Thoracic aorta (tissue), 2 donors: ENCODE measurements around the gene GUCA2A. TPM values are rescaled to one million over a fixed set of nuclear protein-coding genes. Genes with fewer than 3 reads are reported as not detected.

Experiments used
- ATAC-seq: fragments of 150-250 bp; one replicate; pipeline ENCODE4 v1.8.0; 2017; ENCODE audit warnings: low read depth; ENCODE audit not compliant: insufficient number of reproducible peaks, low FRiP score
- DNase-seq: peaks from one replicate; pipeline ENCODE4 v3.0.0-alpha.2; 2020; ENCODE audit warnings: low spot score
- H3K27ac ChIP-seq, 2 donors: fragments of 200-600 bp; sonication (generic); 1 replicate in 1 of 2; 2 replicates in 1 of 2; pipeline ENCODE4 v1.5.1; 2016; ENCODE audit warnings: mild to moderate bottlenecking in 2 of 2, moderate library complexity in 2 of 2
- H3K27me3 ChIP-seq: fragments of 200-600 bp; sonication (generic); replicated peaks from 2 replicates; pipeline ENCODE4 v1.6.0; 2016; ENCODE audit warnings: mild to moderate bottlenecking; ENCODE audit not compliant: insufficient read depth
- H3K36me3 ChIP-seq: fragments of 200-600 bp; sonication (generic); one replicate; pipeline ENCODE4 v1.5.1; 2016
- H3K4me1 ChIP-seq, 2 donors: fragments of 200-600 bp; sonication (generic); 1 replicate in 1 of 2; 2 replicates in 1 of 2; pipeline versions ENCODE4 v1.5.1 to v1.6.0; 2016; ENCODE audit warnings: low read depth in 2 of 2, mild to moderate bottlenecking in 1 of 2; ENCODE audit not compliant: control insufficient read depth in 1 of 2
- H3K4me3 ChIP-seq: fragments of 200-600 bp; sonication (generic); 2 replicates; pipeline ENCODE4 v1.5.1; 2016; ENCODE audit warnings: mild to moderate bottlenecking
- H3K9me3 ChIP-seq: fragments of 200-600 bp; sonication (generic); 2 replicates; pipeline ENCODE4 v1.5.1; 2016
- CTCF ChIP-seq: fragments of 200-600 bp; sonication (generic); IDR thresholded peaks from one replicate; pipeline ENCODE4 v1.5.1; 2019; ENCODE audit warnings: antibody characterized with exemption
- total RNA-seq, 2 donors: library from RNA; depleted of rRNA; stranded (reverse); fragments of >200 nt; gene quantifications; one replicate each; pipeline versions ENCODE4 v1.1.0 to v1.2.3, GENCODE V29; 2016

GUCA2A gene
- total RNA-seq, 2 donors from 2014 or later, result not detected

- Histone ChIP-seq H3K27ac (no peak overlapping the region), H3K27me3 (no peaks in the 10 kb centered on the region), H3K9me3 (no peaks in the 10 kb centered on the region), H3K4me3 (no peak overlapping the region), H3K4me1 (no peaks in the 10 kb centered on the region), H3K36me3 (no peaks in the 10 kb centered on the region)
- no peak for TF ChIP-seq CTCF
- DNase-seq (no peak), ATAC-seq (no peak)
These were observed 9.9 kb downstream of the GUCA2A start for GRCh38 chr1:42154685-42155084.

GRCh38 chr1:42153624-42154023, 10.9 kb downstream of the GUCA2A start:
- no peak overlapping the region for H3K4me3 ChIP-seq
- no peaks in the 10 kb centered on the region for H3K36me3 ChIP-seq
- TF ChIP-seq CTCF, result no peak
- no peak overlapping the region for H3K27ac ChIP-seq
- no peaks in the 10 kb centered on the region for H3K9me3 ChIP-seq
- ATAC-seq (no peak), DNase-seq (no peak)
- no peaks in the 10 kb centered on the region for H3K4me1 ChIP-seq
- no peaks in the 10 kb centered on the region for H3K27me3 ChIP-seq

- DNase-seq (no peak), ATAC-seq (no peak)
- H3K27ac ChIP-seq, result no peak within 1 kb of the TSS
These were observed 11.5 kb downstream of the GUCA2A start, which contains the start of gene GUCA2B for GRCh38 chr1:42152907-42153600. Gene GUCA2B (plus strand): TSS chr1:42153410. CDS start chr1:42153451, 41 bp downstream.

GRCh38 chr1:42152119-42152518, 12.4 kb downstream of the GUCA2A start:
- H3K36me3 ChIP-seq, result no peaks in the 10 kb centered on the region
- no peaks in the 10 kb centered on the region for H3K27me3 ChIP-seq
- no peaks in the 10 kb centered on the region for H3K9me3 ChIP-seq
- H3K4me1 ChIP-seq, result no peaks in the 10 kb centered on the region
- ATAC-seq (no peak), DNase-seq (no peak)
- TF ChIP-seq CTCF, result no peak
- H3K27ac ChIP-seq, result no peak overlapping the region
- H3K4me3 ChIP-seq, result no peak overlapping the region

More at GRCh38 chr1:42152907-42153600, 11.5 kb downstream of the GUCA2A start, which contains the start of gene GUCA2B:
- no peak within 1 kb of the TSS for H3K4me3 ChIP-seq
- H3K27me3 ChIP-seq, result no peaks in the 10 kb centered on the region
- TF ChIP-seq CTCF, result no peak
- H3K4me1 ChIP-seq, result no peaks in the 10 kb centered on the region
- no peaks in the 10 kb centered on the region for H3K9me3 ChIP-seq
- H3K36me3 ChIP-seq, result no peaks in the 10 kb centered on the region

GRCh38 chr1:42150651-42151050, 13.9 kb downstream of the GUCA2A start:
- Histone ChIP-seq H3K9me3 (no peaks in the 10 kb centered on the region), H3K27me3 (no peaks in the 10 kb centered on the region), H3K27ac (no peak overlapping the region), H3K4me1 (no peaks in the 10 kb centered on the region), H3K4me3 (no peak overlapping the region), H3K36me3 (no peaks in the 10 kb centered on the region)
- no peak for TF ChIP-seq CTCF
- DNase-seq, result no peak
- no peak for ATAC-seq
